HEK293 (cell line): ENCODE data around the gene RPS6KA5.
A peak's percentile ranks its signal among the peaks of the same experiment; 100 is the strongest.
"Not testable (repeated sequence)": the region's sequence is repeated elsewhere in the genome, so short reads cannot be mapped to it uniquely, and the experiment has no call there.

Source experiments
- CTCF ChIA-PET: fragments of 350-600 bp; formaldehyde crosslinking; extraction: SDS; loops from one replicate; lab custom pipeline; 2021; ENCODE audit warnings: antibody characterized with exemption; lab: Yijun Ruan, JAX
- POLR2A ChIA-PET: fragments of 300-600 bp; formaldehyde crosslinking; extraction: SDS; loops from one replicate; lab custom pipeline; 2020; ENCODE audit warnings: antibody characterized with exemption, inconsistent platforms; lab: Yijun Ruan, JAX
- H3K27ac ChIP-seq: fragments of 200-500 bp; sonication (Bioruptor generic); 2 replicates; pipeline ENCODE4 v1.5.1; 2014; ENCODE audit warnings: low read depth, low read length, control low read depth, inconsistent platforms; ENCODE audit errors: extremely low read depth
- H3K36me3 ChIP-seq, 2 experiments: fragments of 200-500 bp in 1 of 2; sonication (Bioruptor generic) in 1 of 2; 1 replicate in 1 of 2; 2 replicates in 1 of 2; pipeline ENCODE4 v1.5.1; 2014 to 2017; ENCODE audit warnings: inconsistent platforms in 2 of 2, low read length in 2 of 2; ENCODE audit not compliant: control insufficient read depth in 2 of 2, insufficient read depth in 1 of 2
- H3K4me1 ChIP-seq: fragments of 200-500 bp; sonication (Bioruptor generic); 2 replicates; pipeline ENCODE4 v1.5.1; 2014; ENCODE audit warnings: mild to moderate bottlenecking, low read length, inconsistent platforms; ENCODE audit not compliant: control insufficient read depth, insufficient read depth
- H3K4me3 ChIP-seq: 2 replicates; pipeline ENCODE4 v1.5.1; 2011; ENCODE audit warnings: low read depth, mild to moderate bottlenecking, control low read depth, low read length, moderate library complexity
- H3K9me3 ChIP-seq: fragments of 200-500 bp; sonication (Bioruptor generic); 2 replicates; pipeline ENCODE4 v1.5.1; 2014; ENCODE audit warnings: low read depth, low read length, inconsistent platforms; ENCODE audit not compliant: control insufficient read depth, insufficient read depth
- BCL11B ChIP-seq: fragments of 450-650 bp; formaldehyde crosslinking; IDR thresholded peaks from 2 replicates; pipeline ENCODE4 v1.5.1; 2016; ENCODE audit warnings: low read depth, missing biosample characterization, missing genetic modification characterization
- KLF8 ChIP-seq: fragments of 450-650 bp; formaldehyde crosslinking; IDR thresholded peaks from 2 replicates; pipeline ENCODE4 v1.5.1; 2016; ENCODE audit warnings: missing biosample characterization, missing genetic modification characterization
- KLF9 ChIP-seq: fragments of 450-650 bp; formaldehyde crosslinking; IDR thresholded peaks from 2 replicates; pipeline ENCODE4 v1.5.1; 2016; ENCODE audit warnings: missing biosample characterization, missing genetic modification characterization, low read depth
- PRDM4 ChIP-seq: fragments of 450-650 bp; formaldehyde crosslinking; IDR thresholded peaks from 2 replicates; pipeline ENCODE4 v1.5.1; 2017; ENCODE audit warnings: missing biosample characterization, missing genetic modification characterization
- SETDB1 ChIP-seq: IDR thresholded peaks from one replicate; pipeline ENCODE4 v1.6.1; 2017; ENCODE audit warnings: mild to moderate bottlenecking, low read length, moderate library complexity, mixed read lengths; ENCODE audit not compliant: insufficient read length
- WT1 ChIP-seq: fragments of 450-650 bp; formaldehyde crosslinking; IDR thresholded peaks from 2 replicates; pipeline ENCODE4 v1.5.1; 2016; ENCODE audit warnings: missing biosample characterization, missing genetic modification characterization
- ZBTB11 ChIP-seq: fragments of 450-650 bp; formaldehyde crosslinking; conservative IDR thresholded peaks from 2 replicates; pipeline ENCODE4 v1.5.1; 2016; ENCODE audit warnings: low read depth, missing biosample characterization, missing genetic modification characterization
- ZFHX2 ChIP-seq: fragments of 450-650 bp; formaldehyde crosslinking; conservative IDR thresholded peaks from 2 replicates; pipeline ENCODE4 v1.5.1; 2016; ENCODE audit warnings: missing biosample characterization, missing genetic modification characterization
- ZIC2 ChIP-seq: fragments of 450-650 bp; formaldehyde crosslinking; IDR thresholded peaks from 2 replicates; pipeline ENCODE4 v1.5.1; 2016; ENCODE audit warnings: missing biosample characterization, missing genetic modification characterization
- ZNF16 ChIP-seq: fragments of 450-650 bp; formaldehyde crosslinking; IDR thresholded peaks from 2 replicates; pipeline ENCODE4 v1.5.1; 2016; ENCODE audit warnings: low read depth, missing biosample characterization, missing genetic modification characterization
- ZNF169 ChIP-seq: fragments of 450-650 bp; formaldehyde crosslinking; IDR thresholded peaks from 2 replicates; pipeline ENCODE4 v1.5.1; 2016; ENCODE audit warnings: missing biosample characterization, missing genetic modification characterization
- ZNF214 ChIP-seq: fragments of 450-650 bp; formaldehyde crosslinking; IDR thresholded peaks from 2 replicates; pipeline ENCODE4 v1.5.1; 2017; ENCODE audit warnings: missing biosample characterization, mild to moderate bottlenecking, missing genetic modification characterization, borderline replicate concordance
- ZNF529 ChIP-seq: fragments of 450-650 bp; formaldehyde crosslinking; IDR thresholded peaks from 2 replicates; pipeline ENCODE4 v1.5.1; 2017; ENCODE audit warnings: missing genetic modification characterization, missing biosample characterization; ENCODE audit not compliant: insufficient replicate concordance
- ZNF621 ChIP-seq: fragments of 450-650 bp; formaldehyde crosslinking; IDR thresholded peaks from 2 replicates; pipeline ENCODE4 v1.5.1; 2017; ENCODE audit warnings: missing biosample characterization, missing genetic modification characterization
- ZNF626 ChIP-seq: fragments of 450-650 bp; sonication (Bioruptor Pico); formaldehyde crosslinking; IDR thresholded peaks from 2 replicates; pipeline ENCODE4 v1.5.1; 2018; ENCODE audit warnings: missing biosample characterization, missing genetic modification characterization, inconsistent platforms
- ZNF629 ChIP-seq: fragments of 450-650 bp; formaldehyde crosslinking; IDR thresholded peaks from 2 replicates; pipeline ENCODE4 v1.5.1; 2017; ENCODE audit warnings: missing biosample characterization, missing genetic modification characterization
- ZNF664 ChIP-seq: fragments of 450-650 bp; formaldehyde crosslinking; IDR thresholded peaks from 2 replicates; pipeline ENCODE4 v1.5.1; 2016; ENCODE audit warnings: missing biosample characterization, missing genetic modification characterization
- ZNF792 ChIP-seq: fragments of 450-650 bp; formaldehyde crosslinking; IDR thresholded peaks from 2 replicates; pipeline ENCODE4 v1.5.1; 2016; ENCODE audit warnings: missing biosample characterization, missing genetic modification characterization

RPS6KA5 gene

GRCh38 chr14:90823542-90823941 lies 236.9 kb downstream of the RPS6KA5 start:
- H3K36me3 ChIP-seq, POLR2A ChIA-PET, H3K27ac ChIP-seq, H3K4me3 ChIP-seq, H3K4me1 ChIP-seq, H3K9me3 ChIP-seq: not testable (repeated sequence)
- TF ChIP-seq SETDB1, result peak; percentile 84
- peak; percentile 72; the same call in 1 of the 2 replicates for TF ChIP-seq ZNF626 (tag by site-specific recombination)
- TF ChIP-seq ZNF529 (tag by site-specific recombination), result peak; percentile 47
- CTCF ChIA-PET, result interaction anchor here (0.6 kb wide), 1 partner anchor 46 kb away, joined by 3 read pairs; no protein-coding TSS in a partner anchor

- no peaks in the 10 kb centered on the region for H3K36me3 ChIP-seq
- no peaks in the 10 kb centered on the region for H3K4me1 ChIP-seq
- no peak overlapping the region for H3K4me3 ChIP-seq
- TF ChIP-seq ZNF664 (tag by site-specific recombination) (peak; percentile 21; the same call in 1 of the 2 replicates), ZFHX2 (tag by site-specific recombination) (peak; percentile 77), BCL11B (no peak), KLF9 (tag by site-specific recombination) (no peak), ZNF621 (tag by site-specific recombination) (no peak), ZIC2 (tag by site-specific recombination) (peak; percentile 60), PRDM4 (peak; percentile 96)
- ChIA-PET CTCF (interaction anchor here (0.6 to 1.2 kb wide), 2 partner anchors 10 to 62 kb away, joined by 3 to 5 read pairs; no protein-coding TSS in a partner anchor), POLR2A (no interaction called here)
- no peaks in the 10 kb centered on the region for H3K9me3 ChIP-seq
- H3K27ac ChIP-seq, result no peak overlapping the region
These were observed 239.5 kb downstream of the RPS6KA5 start for GRCh38 chr14:90820958-90821357.

GRCh38 chr14:90819734-90820393 lies 240.6 kb downstream of the RPS6KA5 start:
- ChIA-PET CTCF (no interaction called here), POLR2A (no interaction called here)
- Histone ChIP-seq H3K9me3 (no peaks in the 10 kb centered on the region), H3K4me1 (peaks cover 5% of the 10 kb centered on the region; the same call in 1 of the 2 replicates), H3K27ac (no peak overlapping the region), H3K36me3 (no peaks in the 10 kb centered on the region), H3K4me3 (no peak overlapping the region)
- TF ChIP-seq ZNF629 (tag by site-specific recombination) (no peak), KLF8 (tag by site-specific recombination) (no peak), ZNF792 (tag by site-specific recombination) (no peak), ZBTB11 (tag by site-specific recombination) (no peak), WT1 (tag by site-specific recombination) (no peak), ZNF214 (tag by site-specific recombination) (no peak), ZNF169 (tag by site-specific recombination) (no peak), ZNF16 (no peak)
